ENCODE measurements around the gene MYO6.

GRCh38 chr6:75745404-75745803, 3.6 kb upstream of the MYO6 start:
- no peak for TF ChIP-seq POLR2A (IDR thresholded peaks at IDR 0.05)
- no peak for TF ChIP-seq CTCF (IDR thresholded peaks at IDR 0.05)
- no peak for TF ChIP-seq EP300 (IDR thresholded peaks at IDR 0.05)
- no peak for TF ChIP-seq POLR2AphosphoS5 (IDR thresholded peaks at IDR 0.05)

Data from stomach (tissue), 4 donors.